Fibroblast of lung (primary cell): ENCODE measurements around the gene BID.

Experiments
- EZH2 ChIP-seq: IDR thresholded peaks from 2 replicates; pipeline ENCODE4 v1.5.1; 2012; ENCODE audit warnings: low read length, control low read depth, mild to moderate bottlenecking; ENCODE audit errors: missing control alignments
- TF ChIP-seq, protein P1 (sequence below), 2 donors: IDR thresholded peaks in 1 of 2; conservative IDR thresholded peaks in 1 of 2; 1 replicate in 1 of 2; 2 replicates in 1 of 2; pipeline ENCODE4 v1.5.1; 2011 to 2012; ENCODE audit warnings: low read length in 2 of 2, control low read depth in 1 of 2, inconsistent platforms in 1 of 2, low read depth in 1 of 2, mild to moderate bottlenecking in 1 of 2

DNA sequence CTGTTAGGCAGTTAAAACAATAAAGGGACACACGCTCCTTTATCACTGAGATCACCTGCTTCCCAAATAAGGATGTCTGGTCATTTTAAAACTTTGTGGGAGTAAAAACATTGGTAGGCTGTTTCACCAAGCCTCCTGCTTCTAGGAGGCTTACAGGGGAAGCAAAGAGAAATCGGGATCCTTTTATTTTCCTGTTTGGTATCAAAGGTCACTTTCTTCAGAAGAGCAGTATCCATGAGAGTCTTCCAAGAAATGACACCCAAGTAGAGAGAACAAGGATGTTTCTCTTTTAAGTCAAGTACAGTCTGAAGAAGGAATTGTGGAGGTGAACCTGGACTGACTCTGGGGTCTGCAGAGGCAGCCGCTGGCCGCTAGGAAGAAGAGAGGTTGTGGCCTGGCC lies 36.9 kb upstream of the BID start:
- TF ChIP-seq, protein P1, sequence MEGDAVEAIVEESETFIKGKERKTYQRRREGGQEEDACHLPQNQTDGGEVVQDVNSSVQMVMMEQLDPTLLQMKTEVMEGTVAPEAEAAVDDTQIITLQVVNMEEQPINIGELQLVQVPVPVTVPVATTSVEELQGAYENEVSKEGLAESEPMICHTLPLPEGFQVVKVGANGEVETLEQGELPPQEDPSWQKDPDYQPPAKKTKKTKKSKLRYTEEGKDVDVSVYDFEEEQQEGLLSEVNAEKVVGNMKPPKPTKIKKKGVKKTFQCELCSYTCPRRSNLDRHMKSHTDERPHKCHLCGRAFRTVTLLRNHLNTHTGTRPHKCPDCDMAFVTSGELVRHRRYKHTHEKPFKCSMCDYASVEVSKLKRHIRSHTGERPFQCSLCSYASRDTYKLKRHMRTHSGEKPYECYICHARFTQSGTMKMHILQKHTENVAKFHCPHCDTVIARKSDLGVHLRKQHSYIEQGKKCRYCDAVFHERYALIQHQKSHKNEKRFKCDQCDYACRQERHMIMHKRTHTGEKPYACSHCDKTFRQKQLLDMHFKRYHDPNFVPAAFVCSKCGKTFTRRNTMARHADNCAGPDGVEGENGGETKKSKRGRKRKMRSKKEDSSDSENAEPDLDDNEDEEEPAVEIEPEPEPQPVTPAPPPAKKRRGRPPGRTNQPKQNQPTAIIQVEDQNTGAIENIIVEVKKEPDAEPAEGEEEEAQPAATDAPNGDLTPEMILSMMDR (conservative IDR thresholded peaks at IDR 0.05 in 1 of 2, IDR thresholded peaks at IDR 0.05 in 1 of 2; ENCODE audit: low read depth in 1 of 2, low read length in 2 of 2): no peak
- TF ChIP-seq EZH2: no peak
